K562 (cell line): Measurements from ENCODE around the gene MAP1LC3B2. TPM values are rescaled to one million over a fixed set of nuclear protein-coding genes. Genes with fewer than 3 reads are reported as not detected.

ENCODE experiments used
- ATAC-seq: fragments of 200-7000 bp; cut with Tn5 transposase; 3 replicates; pipeline ENCODE4 v1.9.1; 2020; ENCODE audit warnings: moderate library complexity
- BruUV-seq: library from RNA; stranded (reverse); fragments of 400-500 nt; replicated peaks from 2 replicates; lab custom pipeline; 2021; lab: Mats Ljungman, UMichigan
- CTCF ChIA-PET: fragments of 300-600 bp; formaldehyde crosslinking; extraction: SDS; loops from one replicate; lab custom pipeline; 2021; ENCODE audit warnings: low intra/inter-chr PET ratio; lab: Yijun Ruan, JAX
- POLR2A ChIA-PET: fragments of 300-600, 350-650 bp; sonication (Branson Sonifier 250); formaldehyde crosslinking; extraction: SDS; loops from one replicate; lab custom pipeline; 2021; ENCODE audit warnings: antibody characterized with exemption, inconsistent platforms; lab: Yijun Ruan, JAX
- DNase-seq, 4 experiments: peaks; one replicate each; pipeline versions ENCODE4 v3.0.0 to v3.0.0-alpha.2; 2011 to 2018; ENCODE audit warnings: low spot score in 3 of 4, mixed read lengths in 3 of 4; ENCODE audit errors: extremely low read depth in 1 of 4
- FAIRE-seq: peaks from 2 replicates; lab custom pipeline; 2011; peaks lifted over from hg19 to GRCh38; lab: Jason Lieb, UNC
- H2AFZ ChIP-seq: 2 replicates; pipeline ENCODE4 v1.6.0; 2011; ENCODE audit warnings: low read depth, low read length, control low read depth, inconsistent platforms
- H3K27ac ChIP-seq: fragments of 200-600 bp; 3 replicates; pipeline ENCODE4 v1.8.0; 2011; ENCODE audit warnings: low read depth, mild to moderate bottlenecking, control low read depth, inconsistent platforms, low read length, moderate library complexity, mixed read lengths; ENCODE audit errors: extremely low read depth
- H3K27me3 ChIP-seq, 2 experiments: fragments of 300-600 bp in 1 of 2; 2 replicates in 1 of 2; 3 replicates in 1 of 2; pipeline versions ENCODE4 v1.6.0 to v1.8.0; 2011; ENCODE audit warnings: inconsistent platforms in 2 of 2, low read length in 2 of 2, mild to moderate bottlenecking in 1 of 2, mixed read lengths in 1 of 2, moderate library complexity in 1 of 2; ENCODE audit not compliant: control insufficient read depth in 2 of 2, insufficient read depth in 2 of 2
- H3K36me3 ChIP-seq: fragments of 300-600 bp; 3 replicates; pipeline ENCODE4 v1.8.0; 2011; ENCODE audit warnings: mild to moderate bottlenecking, low read length, inconsistent platforms; ENCODE audit not compliant: control insufficient read depth, insufficient read depth
- H3K4me1 ChIP-seq, 2 experiments: fragments of 200-600 bp in 1 of 2; replicated peaks in 1 of 2; 2 replicates in 1 of 2; 3 replicates in 1 of 2; pipeline versions ENCODE4 v1.5.1 to v1.8.0; 2011; ENCODE audit warnings: inconsistent platforms in 2 of 2, low read length in 2 of 2, mild to moderate bottlenecking in 1 of 2, mixed read lengths in 1 of 2, moderate library complexity in 1 of 2; ENCODE audit not compliant: control insufficient read depth in 2 of 2, insufficient read depth in 2 of 2
- H3K4me2 ChIP-seq: 2 replicates; pipeline ENCODE4 v1.6.1; 2011; ENCODE audit warnings: low read length, control low read depth, inconsistent platforms, mixed read lengths; ENCODE audit not compliant: insufficient read depth
- H3K4me3 ChIP-seq: fragments of 200-600 bp; sonication (generic), shearing (Covaris generic); 2 replicates; pipeline ENCODE4 v1.5.1; 2016; ENCODE audit warnings: control low read depth, inconsistent platforms
- H3K79me2 ChIP-seq: fragments of 200-600 bp; 3 replicates; pipeline ENCODE4 v1.8.0; 2011; ENCODE audit warnings: low read length, inconsistent platforms; ENCODE audit not compliant: control insufficient read depth, insufficient read depth
- H3K9ac ChIP-seq, 2 experiments: 2 replicates each; pipeline versions ENCODE4 v1.6.0 to v1.6.1; 2011; ENCODE audit warnings: low read depth in 2 of 2, low read length in 2 of 2, control low read depth in 1 of 2, inconsistent platforms in 1 of 2, mild to moderate bottlenecking in 1 of 2, mixed read lengths in 1 of 2; ENCODE audit not compliant: insufficient read depth in 1 of 2
- H3K9me1 ChIP-seq: one replicate; pipeline ENCODE4 v1.6.0; 2011; ENCODE audit warnings: inconsistent platforms, mild to moderate bottlenecking, low read length, moderate library complexity; ENCODE audit not compliant: control insufficient read depth, insufficient read depth
- H3K9me3 ChIP-seq: replicated peaks from 2 replicates; pipeline ENCODE4 v1.5.1; 2011; ENCODE audit warnings: low read depth, low read length, inconsistent platforms; ENCODE audit not compliant: control insufficient read depth, insufficient read depth
- H4K20me1 ChIP-seq: replicated peaks from 2 replicates; pipeline ENCODE4 v1.6.1; 2011; ENCODE audit warnings: low read length, inconsistent platforms, mixed read lengths; ENCODE audit not compliant: control insufficient read depth, insufficient read depth
- ATF1 ChIP-seq, 2 experiments: fragments of 450-650 bp in 1 of 2; IDR thresholded peaks; 2 replicates each; pipeline ENCODE4 v1.6.1; 2016; ENCODE audit warnings: missing compliant biosample characterization in 1 of 2, missing genetic modification characterization in 1 of 2
- BCOR ChIP-seq: fragments of 450-650 bp; IDR thresholded peaks from 2 replicates; pipeline ENCODE4 v1.6.1; 2016
- KDM1A ChIP-seq, 2 experiments: fragments of 450-650 bp; IDR thresholded peaks; 2 replicates each; pipeline ENCODE4 v1.6.1; 2016; ENCODE audit warnings: mild to moderate bottlenecking in 2 of 2
- MCM3 ChIP-seq: fragments of 450-650 bp; IDR thresholded peaks from 2 replicates; pipeline ENCODE4 v1.6.1; 2016
- MYBL2 ChIP-seq, 2 experiments: fragments of 450-650 bp in 1 of 2; sonication (generic) in 1 of 2; formaldehyde crosslinking in 1 of 2; IDR thresholded peaks; 2 replicates each; pipeline versions ENCODE4 v1.6.1 to v1.8.1; 2017 to 2022; ENCODE audit warnings: borderline replicate concordance in 1 of 2, inconsistent platforms in 1 of 2, low read depth in 1 of 2, mild to moderate bottlenecking in 1 of 2, missing genetic modification reagents in 1 of 2, moderate library complexity in 1 of 2
- RBM25 ChIP-seq: fragments of 200-400 bp; formaldehyde crosslinking; IDR thresholded peaks from 2 replicates; pipeline ENCODE4 v1.6.1; 2018; ENCODE audit warnings: low read length, low read depth, moderate library complexity; ENCODE audit not compliant: severe bottlenecking
- RCOR1 ChIP-seq, 2 experiments: IDR thresholded peaks; 2 replicates each; pipeline ENCODE4 v1.6.1; 2012; ENCODE audit warnings: low read depth in 2 of 2, low read length in 2 of 2, borderline replicate concordance in 1 of 2, improper control_type of control experiment in 1 of 2
- SREBF1 ChIP-seq: fragments of 150-350 bp; IDR thresholded peaks from 2 replicates; pipeline ENCODE4 v1.6.1; 2014; ENCODE audit warnings: antibody characterized with exemption, low read depth, low read length, borderline replicate concordance
- ZNF146 ChIP-seq: IDR thresholded peaks from one replicate; pipeline ENCODE4 v1.6.1; 2018; ENCODE audit warnings: missing compliant biosample characterization; ENCODE audit not compliant: unreplicated experiment
- ZNF77 ChIP-seq: fragments of 250-450 bp; sonication (Bioruptor Pico); IDR thresholded peaks from 2 replicates; pipeline ENCODE4 v1.5.0; 2020
- WGBS: fragments of 100-300 bp; shearing (Covaris generic); methylation state at CpG from one replicate; pipeline ENCODE4 v1.1.6; 2016; ENCODE audit warnings: low coverage, mixed read lengths; ENCODE audit not compliant: insufficient coverage; ENCODE audit errors: missing lambda C conversion rate; 5-methylcytosine and 5-hydroxymethylcytosine counted together
- in situ Hi-C: fragments of 300-500 bp; cut with MboI; formaldehyde crosslinking; loops from 4 replicates; pipeline ENCODE4 v1.15.0; 2018; ENCODE audit warnings: inconsistent platforms, mixed read lengths
- intact Hi-C: fragments of 100-400 bp; cut with micrococcal nuclease; formaldehyde crosslinking; loops from 2 replicates; pipeline ENCODE4 v1.14.2; 2022
- polyA plus RNA-seq, 8 experiments: library from polyadenylated mRNA; depleted of rRNA in 4 of 8; stranded (reverse) in 5 of 8; unstranded in 3 of 8; fragments of >200 nt; fragmentation: Nextera tagmentation in 2 of 8; fragmentation: Illumina TruSeq in 1 of 8; extraction: Ambion mirVana in 2 of 8; extraction: Trizol in 1 of 8; gene quantifications; 2 replicates each; pipeline versions ENCODE4 v1.2.1 to v1.2.3, GENCODE V29; 2011 to 2014; ENCODE audit warnings: inconsistent platforms in 1 of 8, missing spikeins in 1 of 8
- total RNA-seq, 7 experiments: library from RNA; depleted of rRNA in 6 of 7; stranded (reverse); fragments of >200 nt in 6 of 7; fragmentation: Illumina TruSeq in 2 of 7; extraction: Trizol in 2 of 7; gene quantifications; 2 replicates each; pipeline versions ENCODE4 v1.2.1 to v1.2.3, GENCODE V29; 2011 to 2021; ENCODE audit warnings: low replicate concordance in 1 of 7

The MAP1LC3B2 gene
- total and polyA plus RNA-seq, 9 of the 15 experiments (the other 6 are each of a cell fraction or from before 2014, with no cell fraction given) = 0.53 to 2.8 (median 0.76) TPM; not detected in 2

GRCh38 chr12:116540622-116541152 is 18.5 kb upstream of the MAP1LC3B2 start:
- H4K20me1 ChIP-seq = no peaks in the 10 kb centered on the region
- no peak overlapping the region for H3K4me2 ChIP-seq
- CTCF ChIA-PET = interaction anchor here (0.6 kb wide), 1 partner anchor 80 kb away, joined by 3 read pairs; no protein-coding TSS in a partner anchor
- in situ Hi-C loops = no loop called here
- peaks cover 12 to 27% of the 10 kb centered on the region in 2 experiments for H3K4me1 ChIP-seq
- H3K9ac ChIP-seq = no peak overlapping the region
- intact Hi-C loops = no loop called here
- WGBS = 79% methylated on average over 5 of the region's 5 CpGs
- H3K9me1 ChIP-seq = no peaks in the 10 kb centered on the region
- no peak overlapping the region for H3K4me3 ChIP-seq
- FAIRE-seq (no peak), ATAC-seq (no peak), DNase-seq (no peak)
- peak; percentile 75; the same call in 1 of the 2 replicates for TF ChIP-seq BCOR
- TF ChIP-seq MYBL2 (IDR thresholded peaks at IDR 0.05; ENCODE audit: low read depth) = 0 out of 2 replicates have a peak, but pooled peaks have one; percentile 20
- no peak for TF ChIP-seq MYBL2 (CRISPR knock-in tag; IDR thresholded peaks at IDR 0.05; ENCODE audit: borderline replicate concordance)
- no peak for TF ChIP-seq SREBF1
- TF ChIP-seq KDM1A (IDR thresholded peaks at IDR 0.05) = peak; percentile 30 to 42; a peak in 2 of 4 replicates
- TF ChIP-seq ZNF146 (CRISPR knock-in tag) = peak; percentile 97
- TF ChIP-seq ZNF77 (CRISPR knock-in tag) = no peak
- TF ChIP-seq RCOR1 (IDR thresholded peaks at IDR 0.05; ENCODE audit: borderline replicate concordance in 1 of 2, low read depth in 2 of 2, low read length in 2 of 2) = 0 out of 4 replicates have a peak, but pooled peaks of 1 of the 2 experiments have one; percentile 9
- TF ChIP-seq MCM3 = no peak
- no peak for TF ChIP-seq ATF1 (CRISPR knock-in tag; IDR thresholded peaks at IDR 0.05)
- no peak for TF ChIP-seq ATF1 (tag; IDR thresholded peaks at IDR 0.05)
- TF ChIP-seq RBM25 = peak; percentile 71
- no peak overlapping the region for H3K27ac ChIP-seq
- no peaks in the 10 kb centered on the region for H3K27me3 ChIP-seq
- no peak overlapping the region for H2AFZ ChIP-seq
- POLR2A ChIA-PET = interaction anchor here (2.5 kb wide), 1 partner anchor 18 kb away, joined by 12 read pairs; the partner anchor contains the start of gene MAP1LC3B2
- no TSS peak for BruUV-seq
- H3K79me2 ChIP-seq = no peaks in the 10 kb centered on the region
- no peaks in the 10 kb centered on the region for H3K36me3 ChIP-seq
- H3K9me3 ChIP-seq = no peaks in the 10 kb centered on the region
